NCI-H128 (cell line): ENCODE measurements around the gene CYP46A1.

Experiments
- DNase-seq: peaks from one replicate; lab custom pipeline; 2025; ENCODE audit not compliant: unreplicated experiment; lab: John Stamatoyannopoulos, UW

Gene CYP46A1

DNA sequence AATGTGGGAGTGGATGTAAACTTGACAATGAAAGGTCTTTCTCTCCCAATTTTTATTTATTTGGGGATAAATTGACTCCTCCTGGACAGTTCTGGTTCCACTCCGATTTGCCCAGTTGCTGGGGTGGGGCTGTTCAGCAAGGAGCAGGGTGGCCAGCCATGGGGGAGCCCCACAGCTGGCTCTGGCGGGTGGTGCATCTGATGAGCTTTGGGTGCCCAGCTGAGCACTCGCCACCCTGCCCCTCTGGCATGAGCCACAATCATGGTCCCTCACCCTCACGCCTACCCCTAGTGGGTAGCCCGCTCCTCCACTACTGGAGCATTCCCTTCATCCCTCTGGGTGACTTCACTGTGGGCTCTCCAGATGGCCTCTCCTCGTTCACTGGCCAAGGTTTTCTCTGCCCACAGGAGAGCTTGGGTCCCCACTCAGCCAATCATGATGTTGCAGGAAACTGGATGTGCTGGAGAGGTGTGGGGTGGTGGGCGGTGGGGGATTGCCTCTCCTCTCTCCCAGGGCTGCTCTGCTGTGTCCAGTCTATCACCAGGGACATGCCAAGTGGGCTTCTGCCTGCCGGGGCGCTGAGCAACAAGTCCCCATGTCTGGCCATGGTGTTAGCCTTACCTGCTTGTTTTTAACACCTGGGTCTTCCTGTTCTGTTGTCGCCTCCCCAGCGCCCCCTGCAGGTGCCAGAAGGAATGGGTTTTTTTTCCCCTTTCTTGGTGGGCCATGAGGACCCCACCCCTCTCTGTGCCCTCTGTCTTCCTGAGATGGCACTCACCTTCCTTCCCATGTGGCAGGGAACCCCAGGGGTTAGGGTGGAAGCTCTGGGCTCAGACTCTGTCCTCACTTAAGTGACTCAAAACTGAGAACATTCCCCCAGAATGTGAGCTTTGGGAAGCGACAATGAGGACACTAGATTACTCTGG, 3.4 kb downstream of the CYP46A1 start:
- DNase-seq, result no peak

DNA sequence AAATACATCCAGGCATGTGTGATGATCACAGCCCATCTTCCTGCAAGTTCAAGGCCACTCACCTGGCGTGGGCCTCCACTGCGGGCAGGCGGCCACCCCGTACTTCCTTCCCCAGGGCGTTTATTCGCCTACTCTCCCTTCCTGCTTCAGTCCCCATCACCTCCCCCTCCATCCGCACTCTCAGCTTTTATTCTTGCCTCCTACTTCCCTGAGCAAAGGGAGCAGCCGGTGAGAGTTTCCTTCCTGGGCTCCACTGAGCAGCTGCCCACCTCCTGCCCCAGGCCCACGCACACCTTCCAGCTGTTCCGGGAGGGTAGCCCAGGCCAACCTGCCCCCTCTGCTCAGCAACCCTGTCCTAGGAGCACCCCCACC, 4.1 kb downstream of the CYP46A1 start:
- no peak for DNase-seq

DNA sequence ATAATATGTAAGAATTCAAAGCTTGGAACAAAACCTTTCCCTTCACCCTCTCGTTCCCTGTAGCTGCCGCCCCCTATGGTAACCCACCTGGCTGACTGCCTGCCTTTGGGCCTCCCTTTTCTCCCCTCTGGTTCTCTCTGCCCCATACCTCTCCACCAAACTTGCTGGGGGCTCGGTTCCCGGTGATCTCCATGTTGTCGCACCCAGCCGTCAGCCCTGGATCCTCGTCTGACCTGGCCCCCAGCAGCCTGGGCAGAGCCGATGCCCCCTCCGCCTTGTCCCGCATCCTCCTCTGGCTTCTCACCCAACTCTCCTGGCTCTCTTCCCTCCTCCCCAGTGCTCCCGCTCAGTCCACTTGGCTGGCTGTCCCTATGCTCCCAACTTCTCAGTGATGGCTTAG, 4.5 kb downstream of the CYP46A1 start:
- DNase-seq, result no peak

DNA sequence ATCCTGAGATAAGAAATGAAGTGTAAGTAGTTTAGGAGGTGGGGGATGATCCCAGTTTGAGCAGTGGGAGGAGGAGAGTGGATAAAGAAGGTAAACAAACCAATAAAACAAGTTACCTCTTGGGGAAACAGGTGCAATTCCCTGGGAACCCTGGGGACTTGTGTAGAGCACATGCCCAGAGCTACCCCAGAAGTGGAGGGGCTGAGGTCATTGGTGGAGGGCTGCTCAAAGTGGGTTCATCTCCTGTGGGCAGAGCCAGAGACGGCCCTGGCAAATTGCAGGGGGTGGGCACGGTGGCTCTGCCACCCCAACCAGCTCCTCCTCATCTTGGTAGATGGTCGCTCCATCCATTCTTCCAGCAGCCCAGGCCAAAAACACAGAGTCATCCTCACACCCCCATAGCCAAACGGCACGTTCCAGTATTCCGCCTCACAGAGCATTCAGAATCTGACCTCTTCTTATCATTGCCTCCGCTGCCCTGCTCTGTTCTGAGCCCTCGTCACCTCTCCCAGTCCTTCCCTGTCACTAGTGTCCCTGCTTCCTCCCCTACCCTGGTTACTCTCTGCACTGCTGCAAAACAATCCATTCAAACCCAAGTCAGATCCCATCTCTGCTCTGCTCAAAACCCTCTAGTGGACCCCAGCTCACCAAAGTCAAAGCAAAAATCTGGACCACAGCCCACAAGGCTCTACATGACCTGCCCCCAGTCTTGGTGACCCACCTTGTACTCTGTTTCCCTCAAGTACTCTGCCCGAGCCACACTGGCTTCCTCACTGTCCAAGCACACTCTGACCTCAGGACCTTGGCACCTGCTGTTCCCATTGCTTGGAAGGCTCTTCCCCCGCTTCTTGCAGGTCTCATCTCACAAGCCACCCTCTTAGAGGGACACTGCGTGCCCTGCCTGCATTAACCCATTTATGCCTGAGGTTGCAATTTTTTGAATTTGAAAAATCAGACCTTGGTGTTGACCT, 5.5 kb downstream of the CYP46A1 start:
- no peak for DNase-seq

DNA sequence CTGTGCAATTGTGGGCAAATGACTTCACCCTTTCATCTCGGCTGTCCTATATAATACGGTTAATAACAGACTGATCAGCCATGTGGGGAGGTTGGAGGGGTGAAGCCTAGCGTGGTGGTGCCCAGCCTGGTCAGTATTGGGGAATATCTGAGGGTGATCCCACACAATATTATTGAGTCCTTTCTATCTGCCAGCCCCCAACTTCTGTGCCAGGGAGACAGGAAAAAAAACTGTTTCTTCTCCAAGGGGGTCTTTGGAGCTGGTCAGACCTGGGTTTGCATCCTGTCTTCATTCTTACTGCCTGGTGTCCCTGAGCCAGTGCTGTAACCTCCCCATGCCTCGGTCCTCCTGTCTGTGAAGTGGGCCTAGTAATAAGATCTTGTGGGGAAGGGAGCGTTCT, 6.5 kb downstream of the CYP46A1 start:
- DNase-seq, result no peak

DNA sequence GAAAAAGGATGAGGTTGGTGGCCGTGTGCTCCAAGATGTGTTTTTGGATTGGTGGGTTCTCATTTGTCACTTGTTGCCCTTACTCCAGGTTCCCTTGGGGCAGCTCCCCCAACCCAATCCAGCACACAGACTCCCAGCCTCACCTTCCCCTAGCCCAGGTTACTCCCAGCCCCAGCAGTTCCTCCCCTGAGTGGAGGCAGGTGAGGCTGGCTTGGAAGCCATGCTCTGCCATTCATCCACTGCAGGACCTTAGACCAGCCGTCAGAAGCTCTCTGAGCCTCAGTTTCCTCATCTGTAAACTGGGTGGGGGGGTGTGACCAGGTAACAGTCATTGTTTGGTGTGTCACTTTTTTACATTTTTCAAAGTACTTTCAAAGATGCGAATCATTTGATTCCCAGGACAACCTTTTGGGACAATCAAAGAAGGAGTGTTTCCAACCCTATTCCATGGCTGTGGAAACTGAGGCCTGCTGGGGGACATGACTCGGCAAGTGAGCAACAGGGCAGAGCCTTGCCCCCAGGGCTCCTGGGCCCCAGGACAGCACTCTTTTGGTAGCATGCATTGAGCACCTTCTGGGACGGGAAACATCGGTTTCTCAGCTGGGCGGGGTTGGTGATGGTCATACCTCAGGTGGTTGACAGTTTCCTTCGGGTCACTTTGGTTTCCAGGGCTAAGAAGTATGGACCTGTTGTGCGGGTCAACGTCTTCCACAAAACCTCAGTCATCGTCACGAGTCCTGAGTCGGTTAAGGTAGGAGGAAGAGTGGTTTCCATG, 7.2 kb downstream of the CYP46A1 start:
- DNase-seq, result no peak

DNA sequence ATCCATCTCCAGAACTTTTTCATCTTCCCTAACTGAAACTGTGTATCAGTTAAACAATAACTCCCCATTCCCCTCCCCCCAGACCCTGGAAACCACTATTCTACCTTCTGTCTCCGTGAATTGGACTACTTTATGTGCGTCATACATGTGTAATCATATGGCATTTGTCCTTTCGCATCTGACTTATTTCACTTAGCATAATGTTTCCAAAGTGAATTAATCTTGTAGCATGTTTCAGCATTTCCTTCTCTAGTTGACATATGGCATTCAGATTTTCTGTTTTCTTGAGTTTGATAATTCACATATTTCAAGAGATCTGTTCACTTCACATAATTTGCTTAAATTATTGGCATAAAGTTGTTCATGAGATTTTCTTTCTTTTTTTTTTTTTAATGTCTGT, 9.8 kb downstream of the CYP46A1 start:
- DNase-seq, result no peak

DNA sequence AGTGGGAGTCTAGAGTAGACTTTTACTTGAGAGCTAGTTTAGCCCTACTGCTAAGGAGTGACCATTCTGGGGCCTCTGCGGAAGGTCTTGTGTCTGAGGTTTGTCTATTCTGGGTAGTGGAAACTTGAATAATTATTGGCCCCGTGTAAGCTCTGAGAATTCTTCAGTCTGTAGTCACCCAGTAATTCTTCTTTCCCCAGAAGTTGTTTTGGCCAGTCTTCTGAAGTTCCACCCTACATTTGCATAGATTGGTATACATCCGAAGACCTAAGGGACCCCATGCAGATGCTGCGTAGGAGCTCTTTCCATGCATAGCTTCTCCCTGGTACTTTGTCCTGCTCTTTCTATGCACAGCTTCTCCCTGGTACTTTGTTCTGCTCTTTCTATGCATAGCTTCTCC, 12.8 kb downstream of the CYP46A1 start:
- no peak for DNase-seq

DNA sequence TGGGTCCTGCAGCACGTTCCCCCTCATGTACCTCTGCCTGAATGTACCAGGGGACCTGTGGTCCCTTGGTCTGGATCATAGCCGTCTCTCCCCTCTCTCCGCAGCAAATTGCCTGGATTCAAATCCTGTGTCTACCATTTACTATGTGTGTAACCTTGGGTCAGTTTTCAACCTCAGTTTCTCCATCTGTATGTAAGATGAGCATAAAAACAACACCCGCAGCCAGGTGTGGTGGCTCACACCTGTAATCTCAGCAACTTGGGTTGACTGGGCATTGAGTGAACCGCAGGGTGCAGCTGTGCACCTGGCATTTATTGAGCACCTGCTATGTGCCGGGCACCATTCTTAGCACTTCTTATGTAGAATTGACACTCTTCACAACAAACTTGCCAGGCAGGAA, 14.1 kb downstream of the CYP46A1 start:
- no peak for DNase-seq

DNA sequence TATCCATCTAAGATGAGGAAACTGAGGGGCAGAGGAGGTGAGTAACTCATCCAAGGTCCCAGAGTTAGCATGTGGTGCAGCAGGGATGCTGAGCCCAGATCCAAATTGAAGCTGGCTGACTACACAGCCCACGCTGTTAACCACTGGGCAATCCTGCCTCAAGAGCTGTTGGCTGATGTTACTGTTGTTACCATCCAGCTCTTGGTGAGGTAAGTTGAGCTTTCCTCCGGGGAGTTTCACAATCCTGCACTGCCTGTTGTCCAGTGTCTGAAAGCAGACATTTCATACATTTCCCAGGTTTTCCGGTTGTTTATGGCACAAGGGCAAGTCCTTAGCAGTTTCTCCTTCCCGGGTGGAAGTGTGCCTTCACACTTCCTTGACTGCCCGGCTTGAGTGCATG, 14.5 kb downstream of the CYP46A1 start:
- no peak for DNase-seq

DNA sequence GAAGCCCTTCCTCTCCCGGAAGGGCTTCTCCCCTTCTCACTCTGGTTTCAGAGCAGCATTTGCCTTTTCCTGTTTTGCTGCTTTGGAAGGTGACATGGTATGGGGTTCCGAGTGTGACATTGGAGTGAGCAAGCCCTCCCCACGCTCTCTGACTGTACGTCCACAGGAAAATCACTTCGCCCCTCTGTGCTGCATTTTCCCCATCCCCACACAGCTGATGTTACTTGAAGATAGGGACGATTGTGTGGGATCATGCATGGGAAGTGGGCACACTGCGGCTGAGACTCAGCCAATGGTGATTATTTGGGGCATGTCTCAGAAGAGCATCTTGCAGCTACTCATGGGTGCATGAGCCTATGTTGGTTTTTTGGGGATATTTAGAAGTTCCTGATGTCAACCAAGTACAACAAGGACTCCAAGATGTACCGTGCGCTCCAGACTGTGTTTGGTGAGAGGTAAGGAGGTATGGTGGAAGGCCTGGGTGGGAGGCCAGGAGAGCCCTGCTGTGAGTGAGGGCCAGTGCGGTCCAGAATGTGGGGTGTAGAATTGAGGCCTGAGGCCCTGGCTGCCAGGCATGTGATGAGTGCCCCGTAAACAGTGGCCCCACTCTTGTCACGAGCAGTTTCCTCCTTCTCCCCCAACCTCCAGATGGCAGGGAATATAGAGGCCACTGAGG, 15.1 kb downstream of the CYP46A1 start:
- no peak for DNase-seq

DNA sequence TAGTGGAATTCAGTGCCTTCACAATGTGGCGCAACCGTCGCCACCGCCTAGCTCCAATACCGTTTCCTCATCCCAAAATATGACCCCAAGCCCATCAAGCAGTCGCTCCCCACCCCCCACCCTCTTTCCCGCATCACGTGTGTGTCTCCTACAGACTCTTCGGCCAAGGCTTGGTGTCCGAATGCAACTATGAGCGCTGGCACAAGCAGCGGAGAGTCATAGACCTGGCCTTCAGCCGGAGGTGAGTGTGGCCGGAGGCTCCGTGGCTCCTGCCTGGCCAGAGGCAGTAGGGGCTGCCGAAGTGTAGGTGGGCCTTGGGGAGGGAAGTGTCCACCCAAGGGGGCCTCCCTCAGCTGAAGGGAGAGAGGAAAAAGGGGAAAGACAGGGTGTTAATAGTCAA, 15.8 kb downstream of the CYP46A1 start:
- DNase-seq, result no peak

DNA sequence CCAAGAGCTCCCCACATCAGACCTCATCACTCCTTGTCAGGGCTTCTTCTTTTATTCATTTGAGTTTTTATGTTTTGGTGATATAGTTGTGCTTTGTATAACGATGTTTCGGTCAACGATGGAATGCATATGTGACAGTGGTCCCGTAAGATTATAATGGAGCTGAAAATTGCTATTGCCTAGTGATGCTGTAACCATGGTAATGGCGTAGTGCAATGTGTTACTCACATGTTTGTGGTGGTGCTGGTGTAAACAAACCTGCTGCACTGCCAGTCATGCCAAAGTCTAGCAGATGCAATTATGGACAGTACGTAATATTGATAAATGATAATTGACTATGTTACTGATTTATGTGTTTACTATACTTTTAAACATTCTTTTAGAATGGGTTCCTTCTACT, 16.3 kb downstream of the CYP46A1 start:
- DNase-seq, result no peak

DNA sequence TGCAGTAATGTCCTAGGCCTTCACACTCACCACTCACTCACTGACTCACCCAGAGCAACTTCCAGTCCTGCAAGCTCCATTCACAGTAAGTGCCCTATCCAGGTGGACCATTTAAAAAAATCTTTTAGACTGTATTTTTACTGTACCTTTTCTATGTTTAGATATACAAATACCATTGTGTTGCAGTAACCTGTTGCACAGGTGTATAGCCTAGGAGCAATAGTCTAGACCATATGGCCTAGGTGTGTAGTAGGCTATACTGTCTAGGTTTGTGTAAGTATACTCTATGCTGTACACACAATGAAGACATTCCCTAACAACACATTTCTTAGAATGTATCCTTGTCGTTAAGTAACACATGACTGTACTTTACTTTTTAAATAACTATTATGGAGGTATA, 17.2 kb downstream of the CYP46A1 start:
- DNase-seq, result no peak

DNA sequence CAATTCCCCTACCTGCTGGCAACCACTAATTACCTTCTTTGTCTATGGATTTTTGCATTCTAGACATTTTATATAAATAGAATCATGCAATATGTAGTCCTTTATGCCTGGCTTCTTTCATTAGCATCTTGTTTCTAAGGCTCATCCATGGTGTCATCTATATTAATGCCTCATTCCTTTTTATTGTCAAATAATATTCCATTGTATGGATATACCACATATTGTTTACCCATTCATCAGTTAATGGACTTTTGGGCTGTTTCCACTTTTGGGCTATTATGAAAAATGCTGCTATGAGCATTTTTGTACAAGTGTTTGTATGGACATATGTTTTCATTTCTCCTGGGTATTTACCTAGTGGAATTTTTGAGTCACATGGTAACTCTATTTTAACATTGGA, 18.0 kb downstream of the CYP46A1 start:
- DNase-seq, result no peak

DNA sequence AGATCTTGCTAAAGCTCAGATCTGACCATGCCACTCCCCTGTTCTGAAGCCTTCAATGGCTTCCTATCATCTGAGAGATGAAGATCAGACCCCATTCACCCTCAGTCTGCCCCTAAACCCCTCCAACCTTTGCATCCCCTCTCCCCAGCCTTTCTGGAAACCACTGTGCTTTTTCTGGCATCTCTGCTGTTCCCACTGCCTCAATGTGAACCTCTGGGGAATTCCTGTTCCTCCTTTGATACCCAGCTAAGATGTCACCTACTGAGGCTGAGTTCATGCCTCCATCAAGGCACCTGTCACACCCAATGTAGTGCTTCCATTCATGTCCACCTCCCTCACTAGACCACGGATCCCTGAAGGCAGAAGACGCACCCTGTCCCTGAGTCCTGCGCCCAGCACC, 19.3 kb downstream of the CYP46A1 start:
- DNase-seq, result no peak

DNA sequence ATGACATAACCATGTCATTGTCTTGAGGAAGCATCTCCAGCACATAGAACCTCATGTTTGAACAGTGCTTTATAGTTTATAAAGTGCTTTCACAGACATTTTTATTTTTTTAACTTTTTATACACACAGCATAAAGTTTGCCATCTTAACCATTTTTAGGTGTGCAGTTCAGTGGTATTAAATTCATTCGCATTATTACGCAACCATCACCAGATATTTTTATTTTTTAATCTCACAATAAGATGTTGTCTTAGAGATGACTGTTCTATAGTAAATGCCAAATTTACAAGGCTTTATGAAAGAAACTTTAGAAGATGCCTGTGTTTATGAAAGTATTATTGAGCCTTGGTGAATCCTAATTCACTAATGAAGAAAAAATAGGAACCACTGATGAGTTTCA, 19.9 kb downstream of the CYP46A1 start:
- no peak for DNase-seq

DNA sequence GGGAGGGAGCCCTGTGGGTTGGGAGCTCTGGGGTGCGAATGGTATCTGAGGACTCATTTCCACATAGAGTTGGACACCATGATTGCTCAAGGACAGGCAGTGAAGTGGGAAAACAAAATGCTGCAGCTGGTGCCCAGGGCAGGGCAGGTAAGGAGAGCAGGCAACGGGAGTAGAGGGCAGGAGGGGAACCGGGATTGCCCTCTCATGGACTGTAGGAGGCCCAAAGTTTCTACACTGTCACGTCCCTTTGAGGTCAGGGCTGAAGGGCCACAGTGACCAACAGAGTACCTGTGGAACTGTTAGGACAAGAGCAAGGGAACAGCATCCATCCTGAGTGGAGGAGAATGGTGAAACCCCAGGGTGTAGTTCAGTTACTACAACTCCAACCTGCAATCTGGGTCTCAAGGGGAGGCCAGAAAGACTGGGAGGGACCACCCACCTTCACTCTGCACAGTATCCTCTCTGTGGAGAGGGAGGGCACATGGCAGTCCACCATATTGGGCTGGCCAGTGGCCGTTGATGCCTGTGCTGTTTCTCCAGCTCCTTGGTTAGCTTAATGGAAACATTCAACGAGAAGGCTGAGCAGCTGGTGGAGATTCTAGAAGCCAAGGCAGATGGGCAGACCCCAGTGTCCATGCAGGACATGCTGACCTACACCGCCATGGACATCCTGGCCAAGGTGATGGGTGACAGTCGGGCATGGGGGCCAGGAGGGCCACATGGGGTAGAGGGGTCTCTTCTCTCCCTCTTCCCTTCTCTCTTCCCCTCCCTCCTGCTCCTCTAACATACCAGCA, 22.2 kb downstream of the CYP46A1 start:
- DNase-seq, result no peak

DNA sequence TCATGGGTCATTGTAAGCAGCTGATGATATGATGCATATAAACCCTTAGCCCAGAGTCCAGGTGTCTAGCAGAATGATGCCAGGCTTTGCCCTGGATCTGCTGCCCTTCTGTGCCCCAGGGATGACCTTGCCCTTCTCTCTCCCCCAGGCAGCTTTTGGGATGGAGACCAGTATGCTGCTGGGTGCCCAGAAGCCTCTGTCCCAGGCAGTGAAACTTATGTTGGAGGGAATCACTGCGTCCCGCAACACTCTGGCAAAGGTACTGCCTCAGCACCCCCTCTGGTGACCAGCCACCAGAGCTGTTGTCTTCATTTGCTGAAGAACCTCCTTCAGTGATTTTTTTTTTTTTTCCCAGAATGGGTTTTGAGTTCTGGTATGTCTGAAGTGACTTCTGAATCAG, 23.3 kb downstream of the CYP46A1 start:
- no peak for DNase-seq

DNA sequence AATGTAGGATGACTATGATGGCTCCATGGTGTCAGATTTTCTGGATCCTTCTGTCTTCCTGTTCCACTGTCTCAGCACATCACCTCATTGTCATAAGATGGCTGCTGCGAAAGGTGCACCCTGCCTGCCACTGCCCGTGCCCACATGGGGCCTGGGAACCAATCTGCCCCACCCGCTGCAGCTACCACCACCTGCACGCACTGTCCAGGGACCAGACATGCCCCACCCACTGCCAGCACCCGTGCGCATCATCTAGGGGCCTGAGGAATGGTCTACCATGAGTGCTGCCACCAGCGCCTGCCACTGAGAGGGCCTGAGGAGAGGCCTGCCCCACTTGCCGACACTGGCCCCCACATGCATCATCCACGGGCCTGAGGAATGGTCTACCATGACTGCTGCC, 23.8 kb downstream of the CYP46A1 start:
- DNase-seq, result no peak
